Astrocyte (in vitro differentiated cells and primary cell): ENCODE measurements around the gene MPDU1.

Experiments used
- CTCF ChIP-seq: IDR thresholded peaks from 2 replicates; pipeline ENCODE4 v1.5.1; 2011; ENCODE audit warnings: low read depth, mild to moderate bottlenecking, inconsistent platforms, low read length, moderate library complexity; ENCODE audit not compliant: insufficient read depth
- EZH2 ChIP-seq: IDR thresholded peaks from 2 replicates; pipeline ENCODE4 v1.6.1; 2012; ENCODE audit warnings: mild to moderate bottlenecking, low read length, inconsistent platforms; ENCODE audit not compliant: insufficient read depth

GRCh38 chr17:7572338-7572587 is 11.4 kb upstream of the MPDU1 start:
- TF ChIP-seq CTCF (no peak), EZH2 (no peak)
